ENCODE measurements around the gene TGFBR2. TPM values are rescaled to one million over a fixed set of nuclear protein-coding genes. Genes with fewer than 3 reads are reported as not detected.

The TGFBR2 gene
- total and polyA plus RNA-seq, 10 of the 15 experiments (the other 5 are each of a cell fraction or from before 2014, with no cell fraction given), result 0.02 to 0.98 (median 0.18) TPM; not detected in 1

DNA sequence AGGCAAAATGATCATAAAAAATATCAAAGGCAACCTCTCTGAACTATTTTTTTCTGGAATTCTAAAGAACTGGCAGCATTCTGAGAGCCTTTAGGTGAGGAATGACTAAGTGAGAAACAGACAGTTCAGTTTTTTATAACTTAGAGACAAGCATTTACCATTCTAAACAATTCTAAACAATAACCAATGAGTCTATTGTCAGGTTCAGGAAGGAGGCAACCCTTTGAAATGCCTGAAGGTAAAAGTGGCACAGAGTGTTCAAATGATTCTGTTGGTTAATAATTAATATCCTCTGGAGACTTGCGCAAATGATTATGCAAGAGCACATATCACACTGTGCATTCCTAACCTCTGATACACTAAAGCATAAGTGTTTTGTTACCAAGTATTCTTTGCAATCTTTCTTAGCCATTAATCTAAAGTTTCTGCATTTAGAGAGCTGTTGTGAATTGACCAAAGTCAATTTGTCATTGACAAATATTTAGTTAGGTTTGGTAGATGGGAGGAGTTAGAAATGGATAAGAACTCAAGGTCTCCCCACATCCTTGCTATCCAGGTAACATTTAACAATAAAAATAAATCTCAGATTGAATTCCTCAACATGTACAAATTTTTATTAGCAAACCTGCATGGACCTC, 9.2 kb upstream of the TGFBR2 start:
- in situ Hi-C loops (cut with MboI), result no loop called here
- SMC1A ChIA-PET (ENCODE audit: uncharacterized antibody, unreplicated experiment), result interaction anchor here (1.6 kb wide), 1 partner anchor 7 kb away, joined by 3 read pairs; no protein-coding TSS in a partner anchor
- RAD21 ChIA-PET (ENCODE audit: unreplicated experiment), result no interaction called here
- DNase-seq (ENCODE audit: low read depth, low spot score), result no peak
- Histone ChIP-seq H3K79me2 (ENCODE audit: control insufficient read depth, insufficient read depth, low read length) (no peaks in the 10 kb centered on the region), H3K36me3 (ENCODE audit: control insufficient read depth in 2 of 2, insufficient read depth in 2 of 2, low read length in 1 of 2) (no peaks in the 10 kb centered on the region), H3K27ac (ENCODE audit: control insufficient read depth, insufficient read depth) (no peak overlapping the region), H3K27me3 (replicated peaks in 1 of 2; ENCODE audit: control insufficient read depth in 2 of 2, insufficient read depth in 2 of 2, low read length in 1 of 2) (peaks cover 0 to 4% of the 10 kb centered on the region in 2 experiments; a peak in 2 of 4 replicates), H3K4me3 (no peak overlapping the region), H3K9me3 (replicated peaks; ENCODE audit: control insufficient read depth, insufficient read depth, low read length) (no peaks in the 10 kb centered on the region), H3K4me1 (ENCODE audit: control insufficient read depth, insufficient read depth, low read length) (no peaks in the 10 kb centered on the region; the same call in 1 of the 2 replicates), H2AFZ (ENCODE audit: control insufficient read depth, low read depth, low read length) (no peak overlapping the region), H3K9ac (ENCODE audit: control insufficient read depth, insufficient read depth, low read length) (no peak overlapping the region), H4K20me1 (ENCODE audit: control insufficient read depth, insufficient read depth) (no peaks in the 10 kb centered on the region), H3K4me2 (ENCODE audit: control insufficient read depth, insufficient read depth) (no peak overlapping the region)
- no TSS peak for BruUV-seq (replicated peaks)
- no peak for FAIRE-seq
- intact Hi-C loops (cut with micrococcal nuclease; ENCODE audit: unreplicated experiment), result no loop called here
- no peak for ATAC-seq
- CTCF ChIA-PET, result no interaction called here
- 100% methylated on average over 1 of the region's 1 CpG for WGBS (ENCODE audit: insufficient coverage, insufficient replicate concordance, low lambda C conversion rate, missing lambda C conversion rate)
- TF ChIP-seq MYB (IDR thresholded peaks at IDR 0.05; ENCODE audit: borderline replicate concordance, low read depth, low read length) (no peak), DPF2 (IDR thresholded peaks at IDR 0.05) (no peak), SUPT20H (IDR thresholded peaks at IDR 0.05; ENCODE audit: borderline replicate concordance, control insufficient read depth, low read depth, low read length) (no peak), SPI1 (IDR thresholded peaks at IDR 0.05; ENCODE audit: borderline replicate concordance, insufficient read depth, low read depth, low read length) (no peak), POLR2AphosphoS2 (IDR thresholded peaks at IDR 0.05; ENCODE audit: low read depth, low read length) (no peak), E4F1 (IDR thresholded peaks at IDR 0.05; ENCODE audit: borderline replicate concordance, partially characterized antibody) (no peak), CEBPB (IDR thresholded peaks at IDR 0.05; ENCODE audit: borderline replicate concordance in 1 of 2, low read depth in 2 of 2, low read length in 2 of 2) (no peak), ZZZ3 (IDR thresholded peaks at IDR 0.05; ENCODE audit: control insufficient read depth, insufficient read length, low read depth) (no peak)
- POLR2A ChIA-PET, result no interaction called here
